NB4 (cell line): ENCODE measurements around the gene NKD1.

Experiments used
- CTCF ChIP-seq: IDR thresholded peaks from one replicate; pipeline ENCODE4 v1.5.1; 2012; ENCODE audit warnings: low read depth, low read length
- POLR2A ChIP-seq: IDR thresholded peaks from 2 replicates; pipeline ENCODE4 v1.6.1; 2011; ENCODE audit warnings: mild to moderate bottlenecking; ENCODE audit not compliant: insufficient read length; ENCODE audit errors: extremely low read depth

GRCh38 chr16:50602126-50602525, 53.9 kb downstream of the NKD1 start:
- TF ChIP-seq CTCF (no peak), POLR2A (no peak)
